ENCODE measurements around the gene AP1AR. TPM values are rescaled to one million over a fixed set of nuclear protein-coding genes. Genes with fewer than 3 reads are reported as not detected.
"Not testable (repeated sequence)": the region's sequence is repeated elsewhere in the genome, so short reads cannot be mapped to it uniquely, and the experiment has no call there.

AP1AR gene
- total RNA-seq, 1 experiment from 2014 or later: 27.6 TPM

DNA sequence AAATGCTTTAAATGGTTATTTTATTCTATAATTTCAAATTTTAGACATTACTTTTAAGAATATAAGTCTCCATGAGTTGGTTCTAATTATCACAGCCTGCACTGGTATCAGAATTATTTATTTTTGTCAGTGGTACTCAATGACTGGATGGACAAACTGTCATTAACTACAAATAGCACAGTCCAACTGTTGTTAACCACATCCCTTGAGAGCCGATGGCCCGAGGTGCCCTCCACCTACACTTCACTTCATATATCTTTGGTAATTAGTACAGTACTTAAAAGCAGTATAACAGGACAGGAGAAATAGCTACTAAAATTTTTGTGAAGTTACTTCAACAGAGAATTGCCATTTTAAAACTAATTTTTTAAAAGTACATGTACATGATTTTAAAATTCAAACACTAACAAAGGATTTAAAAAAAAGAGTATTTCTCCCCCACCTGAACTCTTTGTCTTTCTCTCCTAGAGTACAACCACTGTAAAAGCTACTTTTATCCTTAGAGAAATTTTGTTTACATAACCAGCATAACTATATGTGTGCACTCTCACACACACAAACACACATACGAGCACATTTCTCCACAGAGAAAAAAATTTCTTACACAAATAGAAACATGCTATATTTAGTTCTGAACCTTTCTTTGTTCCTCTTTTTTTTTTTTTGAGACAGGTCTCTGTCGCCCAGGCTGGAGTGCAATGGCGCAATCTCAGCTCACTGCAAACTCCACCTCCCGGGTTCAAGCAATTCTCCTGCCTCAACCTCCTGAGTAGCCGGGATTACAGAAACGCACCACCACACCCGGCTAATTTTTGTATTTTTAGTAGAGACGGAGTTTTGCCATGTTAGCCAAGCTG is 47.7 kb downstream of the AP1AR start:
- peaks cover 5% of the 10 kb centered on the region for H3K36me3 ChIP-seq (ENCODE audit: low read depth)
- no peak for DNase-seq
- intact Hi-C loops (cut with micrococcal nuclease; ENCODE audit: unreplicated experiment): no loop called here
- H4K20me1 ChIP-seq (ENCODE audit: insufficient read depth): no peaks in the 10 kb centered on the region
- H3K9me2 ChIP-seq (ENCODE audit: insufficient read depth): no peaks in the 10 kb centered on the region
- no peak overlapping the region for H3K4me3 ChIP-seq
- peaks cover 13% of the 10 kb centered on the region; the same call in 1 of the 2 replicates for H3F3A ChIP-seq (ENCODE audit: insufficient read depth, low read depth)
- no peak overlapping the region for H3K27ac ChIP-seq
- BruUV-seq (replicated peaks): no TSS peak
- no peak for TF ChIP-seq EZH2 (IDR thresholded peaks at IDR 0.05; ENCODE audit: low read depth)
- TF ChIP-seq, protein P1, sequence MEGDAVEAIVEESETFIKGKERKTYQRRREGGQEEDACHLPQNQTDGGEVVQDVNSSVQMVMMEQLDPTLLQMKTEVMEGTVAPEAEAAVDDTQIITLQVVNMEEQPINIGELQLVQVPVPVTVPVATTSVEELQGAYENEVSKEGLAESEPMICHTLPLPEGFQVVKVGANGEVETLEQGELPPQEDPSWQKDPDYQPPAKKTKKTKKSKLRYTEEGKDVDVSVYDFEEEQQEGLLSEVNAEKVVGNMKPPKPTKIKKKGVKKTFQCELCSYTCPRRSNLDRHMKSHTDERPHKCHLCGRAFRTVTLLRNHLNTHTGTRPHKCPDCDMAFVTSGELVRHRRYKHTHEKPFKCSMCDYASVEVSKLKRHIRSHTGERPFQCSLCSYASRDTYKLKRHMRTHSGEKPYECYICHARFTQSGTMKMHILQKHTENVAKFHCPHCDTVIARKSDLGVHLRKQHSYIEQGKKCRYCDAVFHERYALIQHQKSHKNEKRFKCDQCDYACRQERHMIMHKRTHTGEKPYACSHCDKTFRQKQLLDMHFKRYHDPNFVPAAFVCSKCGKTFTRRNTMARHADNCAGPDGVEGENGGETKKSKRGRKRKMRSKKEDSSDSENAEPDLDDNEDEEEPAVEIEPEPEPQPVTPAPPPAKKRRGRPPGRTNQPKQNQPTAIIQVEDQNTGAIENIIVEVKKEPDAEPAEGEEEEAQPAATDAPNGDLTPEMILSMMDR (conservative IDR thresholded peaks at IDR 0.05): no peak
- H2AFZ ChIP-seq: no peak overlapping the region
- H3K4me1 ChIP-seq (replicated peaks; ENCODE audit: insufficient read depth): peaks cover 20% of the 10 kb centered on the region
- POLR2A ChIA-PET (ENCODE audit: unreplicated experiment): no interaction called here
- peaks cover 51% of the 10 kb centered on the region for H3K79me2 ChIP-seq (ENCODE audit: low read depth)
- CTCF ChIA-PET: interaction anchor here (0.7 kb wide), 1 partner anchor 77 kb away, joined by 5 read pairs; no protein-coding TSS in a partner anchor
- no peak overlapping the region for H3K4me2 ChIP-seq
- no peaks in the 10 kb centered on the region for H3K27me3 ChIP-seq (ENCODE audit: insufficient read depth, low read depth)
- H3K9me3 ChIP-seq (ENCODE audit: insufficient read depth, low read depth): no peaks in the 10 kb centered on the region

DNA sequence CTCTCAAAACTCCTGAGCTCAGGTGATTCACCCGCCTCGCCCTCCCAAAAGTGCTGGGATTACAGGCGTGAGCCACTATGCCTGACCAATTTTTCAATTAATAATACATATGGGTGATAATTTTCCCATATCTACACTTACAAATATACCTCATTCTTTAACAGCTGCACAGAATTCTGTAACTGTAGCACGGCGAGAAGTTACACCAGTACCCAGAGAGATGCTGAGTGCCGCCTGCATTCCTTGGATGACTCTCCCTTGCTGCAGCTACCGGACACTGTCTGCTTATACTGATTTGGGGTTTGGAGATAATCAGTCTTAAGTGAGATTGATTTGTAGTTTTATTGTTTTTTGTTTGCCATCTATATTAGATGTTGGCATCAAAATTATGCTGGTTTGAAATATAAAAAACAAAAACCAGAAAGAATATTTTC is 48.3 kb downstream of the AP1AR start:
- Histone ChIP-seq H4K20me1 (ENCODE audit: insufficient read depth) (no peaks in the 10 kb centered on the region), H3K4me3 (no peak overlapping the region), H3K9me2 (ENCODE audit: insufficient read depth) (no peaks in the 10 kb centered on the region), H3K9me3 (ENCODE audit: insufficient read depth, low read depth) (no peaks in the 10 kb centered on the region), H3K36me3 (ENCODE audit: low read depth) (peaks cover 5% of the 10 kb centered on the region), H3F3A (ENCODE audit: insufficient read depth, low read depth) (peaks cover 13% of the 10 kb centered on the region; the same call in 1 of the 2 replicates), H3K4me2 (no peak overlapping the region), H2AFZ (no peak overlapping the region), H3K79me2 (ENCODE audit: low read depth) (peaks cover 58% of the 10 kb centered on the region), H3K27me3 (ENCODE audit: insufficient read depth, low read depth) (no peaks in the 10 kb centered on the region), H3K4me1 (replicated peaks; ENCODE audit: insufficient read depth) (peaks cover 22% of the 10 kb centered on the region), H3K27ac (no peak overlapping the region)
- intact Hi-C loops (cut with micrococcal nuclease; ENCODE audit: unreplicated experiment): no loop called here
- BruUV-seq (replicated peaks): no TSS peak
- ChIA-PET POLR2A (ENCODE audit: unreplicated experiment) (no interaction called here), CTCF (interaction anchor here (0.7 kb wide), 1 partner anchor 78 kb away, joined by 5 read pairs; no protein-coding TSS in a partner anchor)
- TF ChIP-seq, protein P1 (conservative IDR thresholded peaks at IDR 0.05): no peak
- TF ChIP-seq EZH2 (IDR thresholded peaks at IDR 0.05; ENCODE audit: low read depth): no peak
- no peak for DNase-seq

DNA sequence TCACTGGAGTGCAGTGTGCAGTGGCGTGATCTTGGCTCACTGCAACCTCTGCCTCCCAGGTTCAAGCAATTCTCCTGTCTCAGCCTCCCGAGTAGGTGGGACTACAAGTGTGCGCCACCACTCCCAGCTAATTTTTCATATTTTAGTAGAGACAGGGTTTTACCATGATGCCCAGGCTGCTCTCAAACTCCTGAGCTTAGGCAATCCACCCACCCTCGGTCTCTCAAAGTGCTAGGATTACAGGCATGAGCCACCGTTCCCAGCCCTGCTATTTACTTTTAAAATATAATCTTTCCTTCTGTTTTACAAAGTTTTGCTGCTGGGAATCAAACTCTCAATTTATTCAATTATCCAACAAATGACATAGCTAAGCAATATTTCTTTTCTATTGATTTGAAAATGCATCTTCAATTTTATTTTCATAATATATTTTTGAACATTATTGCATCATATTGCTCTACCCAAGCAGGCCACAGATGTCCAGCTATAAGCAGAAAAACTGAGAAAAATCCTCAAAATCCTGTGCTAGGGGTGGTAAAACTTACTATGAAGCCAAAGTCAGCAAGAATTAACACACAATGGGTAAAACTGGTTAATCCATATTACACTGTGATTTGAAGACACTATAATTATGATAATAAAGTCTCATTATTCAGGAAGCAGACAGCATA is 48.9 kb downstream of the AP1AR start:
- no peak for TF ChIP-seq EZH2 (IDR thresholded peaks at IDR 0.05; ENCODE audit: low read depth)
- TF ChIP-seq, protein P1 (conservative IDR thresholded peaks at IDR 0.05): no peak
- Histone ChIP-seq H2AFZ (no peak overlapping the region), H3K9me2 (ENCODE audit: insufficient read depth) (no peaks in the 10 kb centered on the region), H3K79me2 (ENCODE audit: low read depth) (peaks cover 64% of the 10 kb centered on the region), H3K4me2 (no peak overlapping the region), H3K27me3 (ENCODE audit: insufficient read depth, low read depth) (no peaks in the 10 kb centered on the region), H3K4me3 (no peak overlapping the region), H4K20me1 (ENCODE audit: insufficient read depth) (no peaks in the 10 kb centered on the region), H3K9me3 (ENCODE audit: insufficient read depth, low read depth) (no peaks in the 10 kb centered on the region), H3K36me3 (ENCODE audit: low read depth) (peaks cover 5% of the 10 kb centered on the region), H3F3A (ENCODE audit: insufficient read depth, low read depth) (peaks cover 13% of the 10 kb centered on the region; the same call in 1 of the 2 replicates), H3K27ac (no peak overlapping the region), H3K4me1 (replicated peaks; ENCODE audit: insufficient read depth) (peaks cover 22% of the 10 kb centered on the region)
- POLR2A ChIA-PET (ENCODE audit: unreplicated experiment): no interaction called here
- intact Hi-C loops (cut with micrococcal nuclease; ENCODE audit: unreplicated experiment): no loop called here
- BruUV-seq (replicated peaks): no TSS peak
- no peak for DNase-seq
- CTCF ChIA-PET: no interaction called here

DNA sequence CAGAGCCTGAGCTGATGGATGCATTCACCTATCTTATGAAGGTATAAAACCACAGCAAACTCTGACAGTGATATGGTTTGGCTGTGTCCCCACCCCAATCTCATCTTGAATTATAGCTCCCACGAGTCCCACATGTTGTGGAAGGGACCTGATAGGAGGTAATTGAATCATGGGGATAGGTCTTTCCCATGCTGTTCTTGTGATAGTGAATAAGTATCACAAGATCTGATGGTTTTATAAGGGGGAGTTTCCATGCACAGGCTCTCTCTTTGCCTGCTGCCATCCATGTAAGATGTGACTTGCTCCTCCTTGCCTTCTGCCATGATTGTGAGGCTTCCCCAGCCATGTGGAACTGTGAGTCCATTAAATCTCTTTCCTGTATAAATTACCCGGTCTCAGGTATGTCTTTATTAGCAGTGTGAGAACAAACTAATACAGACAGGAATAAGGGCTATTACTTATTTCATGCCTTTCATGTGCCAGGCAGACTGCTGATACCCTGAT is 50.4 kb downstream of the AP1AR start:
- Histone ChIP-seq H3F3A (ENCODE audit: insufficient read depth, low read depth) (peaks cover 13% of the 10 kb centered on the region; the same call in 1 of the 2 replicates), H3K79me2 (ENCODE audit: low read depth) (peaks cover 64% of the 10 kb centered on the region), H3K4me1 (replicated peaks; ENCODE audit: insufficient read depth) (peaks cover 22% of the 10 kb centered on the region)
- POLR2A ChIA-PET (ENCODE audit: unreplicated experiment); H3K4me2 ChIP-seq; H3K9me2 ChIP-seq (ENCODE audit: insufficient read depth); intact Hi-C loops (cut with micrococcal nuclease; ENCODE audit: unreplicated experiment); H3K4me3 ChIP-seq; H3K27me3 ChIP-seq (ENCODE audit: insufficient read depth, low read depth); CTCF ChIA-PET; DNase-seq; H3K36me3 ChIP-seq (ENCODE audit: low read depth); H2AFZ ChIP-seq; BruUV-seq (replicated peaks); H3K9me3 ChIP-seq (ENCODE audit: insufficient read depth, low read depth); H4K20me1 ChIP-seq (ENCODE audit: insufficient read depth); H3K27ac ChIP-seq: not testable (repeated sequence)

All from PC-9 (cell line).